Stimulated activated CD8-positive, alpha-beta memory T cell treated with anti-CD3 and anti-CD28 coated beads, Interleukin-4, amount 100 ng/mL, for 24 hours (primary cell): Measurements from ENCODE around the gene UBE2L3.
"Not testable (repeated sequence)": the region's sequence is repeated elsewhere in the genome, so short reads cannot be mapped to it uniquely, and the experiment has no call there.

ENCODE experiments used
- DNase-seq: peaks from one replicate; pipeline ENCODE4 v3.0.0-alpha.2; 2020; ENCODE audit warnings: low read depth

The UBE2L3 gene

GRCh38 chr22:21567456-21568346 is at the start of gene UBE2L3:
UBE2L3 (plus strand) TSS chr22:21567714; CDS start chr22:21567745, 31 bp downstream.
- DNase-seq, result peak; percentile 75

- DNase-seq, result not testable (repeated sequence)
These were observed 40.6 kb upstream of the UBE2L3 start for GRCh38 chr22:21526705-21527500.

GRCh38 chr22:21531525-21531924 is 36.0 kb upstream of the UBE2L3 start:
- DNase-seq, result not testable (repeated sequence)

- DNase-seq, result not testable (repeated sequence)
These were observed 34.5 kb upstream of the UBE2L3 start for GRCh38 chr22:21532863-21533648.

- DNase-seq, result not testable (repeated sequence)
These were observed 27.7 kb upstream of the UBE2L3 start for GRCh38 chr22:21539862-21540261.

GRCh38 chr22:21544432-21545322 is 22.8 kb upstream of the UBE2L3 start:
- DNase-seq, result not testable (repeated sequence)

- not testable (repeated sequence) for DNase-seq
These were observed 18.0 kb upstream of the UBE2L3 start for GRCh38 chr22:21549558-21549957.

- DNase-seq, result not testable (repeated sequence)
These were observed 17.4 kb upstream of the UBE2L3 start for GRCh38 chr22:21550008-21550677.

- not testable (repeated sequence) for DNase-seq
These were observed 16.9 kb upstream of the UBE2L3 start for GRCh38 chr22:21550678-21551047.

- not testable (repeated sequence) for DNase-seq
These were observed 16.2 kb upstream of the UBE2L3 start, which contains the start of gene RIMBP3C for GRCh38 chr22:21551361-21551760. RIMBP3C (minus strand) TSS chr22:21551461; CDS start chr22:21550976, 485 bp downstream.

GRCh38 chr22:21559345-21560125 is 8.0 kb upstream of the UBE2L3 start:
- not testable (repeated sequence) for DNase-seq

- DNase-seq, result not testable (repeated sequence)
These were observed 6.9 kb upstream of the UBE2L3 start for GRCh38 chr22:21560657-21561056.

- DNase-seq, result no peak
These were observed 3.6 kb upstream of the UBE2L3 start for GRCh38 chr22:21563912-21564311.

GRCh38 chr22:21564411-21564810 is 3.1 kb upstream of the UBE2L3 start:
- no peak for DNase-seq

- no peak for DNase-seq
These were observed 997 bp downstream of the UBE2L3 start for GRCh38 chr22:21568347-21569075.

- not testable (repeated sequence) for DNase-seq
These were observed 1.5 kb downstream of the UBE2L3 start for GRCh38 chr22:21569076-21569427.

- no peak for DNase-seq
These were observed 2.1 kb downstream of the UBE2L3 start for GRCh38 chr22:21569459-21570170.

- DNase-seq, result no peak
These were observed 2.9 kb downstream of the UBE2L3 start for GRCh38 chr22:21570398-21570797.
